ENCODE measurements around the gene OR52R1. TPM values are rescaled to one million over a fixed set of nuclear protein-coding genes. Genes with fewer than 3 reads are reported as not detected.

The OR52R1 gene
- polyA plus RNA-seq, 3 donors = not detected

DNA sequence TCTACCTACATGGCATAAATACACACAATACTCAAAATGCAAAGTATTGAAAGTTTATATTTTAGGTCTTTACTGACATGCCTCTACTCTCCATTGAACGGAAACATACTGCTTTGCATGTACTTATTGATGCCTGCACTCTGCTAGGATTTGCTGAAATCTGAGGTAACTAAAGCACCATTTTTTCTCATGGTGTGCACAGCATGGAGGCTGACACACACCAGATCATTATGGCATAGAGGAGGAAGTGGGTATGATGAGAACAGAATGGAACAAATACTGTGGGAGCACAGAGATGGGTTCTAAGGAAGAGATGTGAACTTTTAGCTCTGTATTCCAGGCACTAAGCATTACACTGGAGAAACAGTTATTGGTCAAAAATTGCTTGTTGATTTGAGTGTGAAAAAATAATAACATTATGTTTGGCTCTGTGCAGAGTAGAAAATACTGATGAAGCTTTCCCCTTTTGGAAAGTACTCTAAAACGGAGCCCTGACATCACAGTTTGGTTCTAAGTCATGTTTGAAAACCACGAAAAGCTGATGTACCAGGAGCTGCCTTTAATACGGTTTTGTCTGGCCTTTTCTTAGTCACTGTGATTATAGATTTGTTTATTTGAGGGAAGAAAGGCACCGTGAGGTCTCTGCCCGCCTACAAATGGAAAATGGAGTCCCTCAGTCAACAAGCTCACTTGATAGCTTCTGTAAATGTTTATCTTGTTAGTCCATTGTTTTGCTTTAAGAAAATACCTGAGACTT lies 5.6 kb downstream of the OR52R1 start:
- no peak overlapping the region for H3K4me2 ChIP-seq (replicated peaks; ENCODE audit: extremely low read depth, low read length, poor library complexity, severe bottlenecking)
- DNase-seq = no peak
- H3K4me3 ChIP-seq (replicated peaks in 1 of 3; ENCODE audit: low read depth in 2 of 3, low read length in 3 of 3) = no peak overlapping the region
- intact Hi-C loops (cut with micrococcal nuclease) = no loop called here
- no peak overlapping the region for H3K4me3 Mint-ChIP-seq
- H2AFZ ChIP-seq (ENCODE audit: insufficient read depth, low read depth, low read length, poor library complexity, severe bottlenecking) = no peak overlapping the region
- H3K9me3 Mint-ChIP-seq = peaks cover 0 to 3% (median 0%) of the 10 kb centered on the region in 7 donors
- H3K27me3 Mint-ChIP-seq (ENCODE audit: low read depth in 3 of 3) = peaks cover 0 to 3% (median 3%) of the 10 kb centered on the region in 3 donors
- no peaks in the 10 kb centered on the region for H3K79me2 ChIP-seq (ENCODE audit: insufficient read depth, low read length)
- H3K27ac Mint-ChIP-seq = no peak overlapping the region
- H3K9ac ChIP-seq (ENCODE audit: insufficient read depth, low read length, poor library complexity, severe bottlenecking) = no peak overlapping the region
- H3K9me3 ChIP-seq (replicated peaks in 1 of 2; ENCODE audit: control insufficient read depth in 1 of 2, insufficient read depth in 1 of 2, low read length in 2 of 2) = no peaks in the 10 kb centered on the region
- H3K27me3 ChIP-seq (ENCODE audit: control insufficient read depth in 2 of 2, insufficient read depth in 2 of 2, low read length in 2 of 2) = no peaks in the 10 kb centered on the region
- H4K20me1 ChIP-seq (ENCODE audit: insufficient read depth, low read length) = no peaks in the 10 kb centered on the region
- H3K36me3 ChIP-seq (replicated peaks in 1 of 2; ENCODE audit: control insufficient read depth in 1 of 2, insufficient read depth in 2 of 2, low read length in 2 of 2) = no peaks in the 10 kb centered on the region
- H3K36me3 Mint-ChIP-seq = no peaks in the 10 kb centered on the region
- 91% methylated on average over 4 of the region's 6 CpGs for WGBS (ENCODE audit: insufficient coverage)
- no peaks in the 10 kb centered on the region for H3K4me1 Mint-ChIP-seq
- H3K4me1 ChIP-seq (ENCODE audit: control insufficient read depth in 1 of 2, insufficient read depth in 2 of 2, low read length in 2 of 2) = no peaks in the 10 kb centered on the region
- no peak overlapping the region for H3K27ac ChIP-seq (ENCODE audit: low read depth in 1 of 2, low read length in 2 of 2)
- TF ChIP-seq, protein P1, sequence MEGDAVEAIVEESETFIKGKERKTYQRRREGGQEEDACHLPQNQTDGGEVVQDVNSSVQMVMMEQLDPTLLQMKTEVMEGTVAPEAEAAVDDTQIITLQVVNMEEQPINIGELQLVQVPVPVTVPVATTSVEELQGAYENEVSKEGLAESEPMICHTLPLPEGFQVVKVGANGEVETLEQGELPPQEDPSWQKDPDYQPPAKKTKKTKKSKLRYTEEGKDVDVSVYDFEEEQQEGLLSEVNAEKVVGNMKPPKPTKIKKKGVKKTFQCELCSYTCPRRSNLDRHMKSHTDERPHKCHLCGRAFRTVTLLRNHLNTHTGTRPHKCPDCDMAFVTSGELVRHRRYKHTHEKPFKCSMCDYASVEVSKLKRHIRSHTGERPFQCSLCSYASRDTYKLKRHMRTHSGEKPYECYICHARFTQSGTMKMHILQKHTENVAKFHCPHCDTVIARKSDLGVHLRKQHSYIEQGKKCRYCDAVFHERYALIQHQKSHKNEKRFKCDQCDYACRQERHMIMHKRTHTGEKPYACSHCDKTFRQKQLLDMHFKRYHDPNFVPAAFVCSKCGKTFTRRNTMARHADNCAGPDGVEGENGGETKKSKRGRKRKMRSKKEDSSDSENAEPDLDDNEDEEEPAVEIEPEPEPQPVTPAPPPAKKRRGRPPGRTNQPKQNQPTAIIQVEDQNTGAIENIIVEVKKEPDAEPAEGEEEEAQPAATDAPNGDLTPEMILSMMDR (IDR thresholded peaks at IDR 0.05) = no peak

DNA sequence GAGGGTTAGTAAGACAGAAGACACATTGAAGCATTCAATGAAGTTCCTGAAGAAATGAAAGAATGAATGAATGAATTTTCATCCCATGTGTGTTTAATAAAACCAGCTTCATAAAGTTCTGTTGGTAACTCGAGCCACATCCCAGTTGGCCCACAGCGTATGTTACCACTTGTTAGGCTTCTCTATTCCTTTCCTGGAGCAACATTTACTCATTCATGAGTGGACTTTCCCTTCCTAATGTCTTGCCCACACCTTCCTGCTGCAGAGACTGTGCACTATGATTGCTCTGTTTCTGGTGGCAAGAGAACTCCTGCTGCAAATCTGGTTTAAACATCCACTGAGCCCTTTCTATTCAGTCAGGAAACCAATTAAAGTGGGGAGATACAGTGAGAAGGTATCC lies 7.0 kb downstream of the OR52R1 start:
- Mint-ChIP-seq H3K4me1 (no peaks in the 10 kb centered on the region), H3K4me3 (no peak overlapping the region), H3K9me3 (peaks cover 0 to 4% (median 0%) of the 10 kb centered on the region in 7 donors), H3K36me3 (no peaks in the 10 kb centered on the region), H3K27ac (no peak overlapping the region), H3K27me3 (ENCODE audit: low read depth in 3 of 3) (peaks cover 0 to 3% (median 3%) of the 10 kb centered on the region in 3 donors)
- Histone ChIP-seq H3K4me3 (replicated peaks in 1 of 3; ENCODE audit: low read depth in 2 of 3, low read length in 3 of 3) (no peak overlapping the region), H3K4me1 (ENCODE audit: control insufficient read depth in 1 of 2, insufficient read depth in 2 of 2, low read length in 2 of 2) (no peaks in the 10 kb centered on the region), H3K9ac (ENCODE audit: insufficient read depth, low read length, poor library complexity, severe bottlenecking) (no peak overlapping the region), H3K79me2 (ENCODE audit: insufficient read depth, low read length) (no peaks in the 10 kb centered on the region), H3K9me3 (replicated peaks in 1 of 2; ENCODE audit: control insufficient read depth in 1 of 2, insufficient read depth in 1 of 2, low read length in 2 of 2) (no peaks in the 10 kb centered on the region), H3K36me3 (replicated peaks in 1 of 2; ENCODE audit: control insufficient read depth in 1 of 2, insufficient read depth in 2 of 2, low read length in 2 of 2) (no peaks in the 10 kb centered on the region), H3K27ac (ENCODE audit: low read depth in 1 of 2, low read length in 2 of 2) (no peak overlapping the region), H3K4me2 (replicated peaks; ENCODE audit: extremely low read depth, low read length, poor library complexity, severe bottlenecking) (no peak overlapping the region), H4K20me1 (ENCODE audit: insufficient read depth, low read length) (no peaks in the 10 kb centered on the region), H3K27me3 (ENCODE audit: control insufficient read depth in 2 of 2, insufficient read depth in 2 of 2, low read length in 2 of 2) (no peaks in the 10 kb centered on the region), H2AFZ (ENCODE audit: insufficient read depth, low read depth, low read length, poor library complexity, severe bottlenecking) (no peak overlapping the region)
- DNase-seq = no peak
- intact Hi-C loops (cut with micrococcal nuclease) = no loop called here
- TF ChIP-seq, protein P1 (IDR thresholded peaks at IDR 0.05) = no peak
- WGBS (ENCODE audit: insufficient coverage) = 57% methylated on average over 1 of the region's 2 CpGs

All from CD14-positive monocyte (primary cell).